ENCODE data around the gene RPE65.
"Not testable (repeated sequence)": the region's sequence is repeated elsewhere in the genome, so short reads cannot be mapped to it uniquely, and the experiment has no call there.

DNA sequence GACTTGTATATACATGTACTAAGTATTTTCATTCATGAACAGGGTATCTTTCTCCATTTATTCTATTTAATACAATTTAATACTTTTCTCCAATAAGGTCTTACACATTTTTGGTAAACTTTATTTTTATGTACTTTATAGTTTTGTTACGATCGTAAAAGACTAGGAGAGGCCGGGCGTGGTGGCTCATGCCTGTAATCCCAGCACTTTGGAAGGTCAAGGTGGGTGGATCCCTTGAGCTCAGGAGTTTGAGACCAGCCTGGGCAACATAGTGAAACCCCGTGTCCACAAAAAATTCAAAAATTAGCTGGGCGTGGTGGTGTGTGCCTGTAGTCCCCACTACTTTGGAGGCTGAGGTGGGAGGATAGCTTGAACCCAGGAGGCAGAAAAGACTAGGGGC lies 42.5 kb upstream of the RPE65 start:
- TF ChIP-seq, protein P1, sequence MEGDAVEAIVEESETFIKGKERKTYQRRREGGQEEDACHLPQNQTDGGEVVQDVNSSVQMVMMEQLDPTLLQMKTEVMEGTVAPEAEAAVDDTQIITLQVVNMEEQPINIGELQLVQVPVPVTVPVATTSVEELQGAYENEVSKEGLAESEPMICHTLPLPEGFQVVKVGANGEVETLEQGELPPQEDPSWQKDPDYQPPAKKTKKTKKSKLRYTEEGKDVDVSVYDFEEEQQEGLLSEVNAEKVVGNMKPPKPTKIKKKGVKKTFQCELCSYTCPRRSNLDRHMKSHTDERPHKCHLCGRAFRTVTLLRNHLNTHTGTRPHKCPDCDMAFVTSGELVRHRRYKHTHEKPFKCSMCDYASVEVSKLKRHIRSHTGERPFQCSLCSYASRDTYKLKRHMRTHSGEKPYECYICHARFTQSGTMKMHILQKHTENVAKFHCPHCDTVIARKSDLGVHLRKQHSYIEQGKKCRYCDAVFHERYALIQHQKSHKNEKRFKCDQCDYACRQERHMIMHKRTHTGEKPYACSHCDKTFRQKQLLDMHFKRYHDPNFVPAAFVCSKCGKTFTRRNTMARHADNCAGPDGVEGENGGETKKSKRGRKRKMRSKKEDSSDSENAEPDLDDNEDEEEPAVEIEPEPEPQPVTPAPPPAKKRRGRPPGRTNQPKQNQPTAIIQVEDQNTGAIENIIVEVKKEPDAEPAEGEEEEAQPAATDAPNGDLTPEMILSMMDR (conservative IDR thresholded peaks at IDR 0.05) = not testable (repeated sequence)
- TF ChIP-seq ZFX (IDR thresholded peaks at IDR 0.05) = not testable (repeated sequence)
